ENCODE data around the gene EPG5.
"Not testable (repeated sequence)": the region's sequence is repeated elsewhere in the genome, so short reads cannot be mapped to it uniquely, and the experiment has no call there.

Gene EPG5

GRCh38 chr18:45836242-45837205, 130.6 kb downstream of the EPG5 start:
- DNase-seq = no peak

- DNase-seq = no peak
These were observed 132.0 kb downstream of the EPG5 start for GRCh38 chr18:45835057-45835636.

- DNase-seq = peak; percentile 22
These were observed 132.8 kb downstream of the EPG5 start for GRCh38 chr18:45834306-45834705.

GRCh38 chr18:45833846-45834245, 133.3 kb downstream of the EPG5 start:
- no peak for DNase-seq

GRCh38 chr18:45830917-45831316, 136.2 kb downstream of the EPG5 start:
- DNase-seq = no peak

- no peak for DNase-seq
These were observed 137.3 kb downstream of the EPG5 start for GRCh38 chr18:45829855-45830254.

- DNase-seq = no peak
These were observed 138.0 kb downstream of the EPG5 start for GRCh38 chr18:45828917-45829811.

GRCh38 chr18:45826716-45827115, 140.4 kb downstream of the EPG5 start:
- DNase-seq = not testable (repeated sequence)

- no peak for DNase-seq
These were observed 141.0 kb downstream of the EPG5 start for GRCh38 chr18:45826084-45826483.

- DNase-seq = no peak
These were observed 141.7 kb downstream of the EPG5 start, which contains the start of gene SIGLEC15 for GRCh38 chr18:45825258-45826044. TSS of gene SIGLEC15 (plus strand) at chr18:45825675. CDS start at chr18:45825729, 54 bp downstream.

- DNase-seq = no peak
These were observed 145.4 kb downstream of the EPG5 start for GRCh38 chr18:45821711-45822110.

- DNase-seq = no peak
These were observed 146.1 kb downstream of the EPG5 start for GRCh38 chr18:45821026-45821425.

GRCh38 chr18:45820106-45820745, 146.9 kb downstream of the EPG5 start:
- no peak for DNase-seq

- DNase-seq = not testable (repeated sequence)
These were observed 148.4 kb downstream of the EPG5 start for GRCh38 chr18:45818765-45819164.

GRCh38 chr18:45817543-45817942, 149.6 kb downstream of the EPG5 start:
- no peak for DNase-seq

- not testable (repeated sequence) for DNase-seq
These were observed 152.4 kb downstream of the EPG5 start for GRCh38 chr18:45814733-45815132.

GRCh38 chr18:45807144-45807543, 160.0 kb downstream of the EPG5 start:
- DNase-seq = not testable (repeated sequence)

GRCh38 chr18:45806226-45806625, 160.9 kb downstream of the EPG5 start:
- DNase-seq = no peak

GRCh38 chr18:45805551-45805950, 161.6 kb downstream of the EPG5 start:
- no peak for DNase-seq

- no peak for DNase-seq
These were observed 164.2 kb downstream of the EPG5 start for GRCh38 chr18:45802814-45803492.

GRCh38 chr18:45801416-45802004, 165.6 kb downstream of the EPG5 start:
- no peak for DNase-seq
